Right atrium auricular region (tissue), 2 donors: ENCODE results near the gene DRC1. TPM values are rescaled to one million over a fixed set of nuclear protein-coding genes. Genes with fewer than 3 reads are reported as not detected.

Experiments used
- DNase-seq: peaks from one replicate; pipeline ENCODE4 v3.0.0-alpha.2; 2019; ENCODE audit warnings: low spot score
- H3K27ac ChIP-seq, 2 donors: fragments of 200-600 bp; sonication (generic); 1 replicate in 1 of 2; 2 replicates in 1 of 2; pipeline ENCODE4 v1.5.1; 2016 to 2019
- H3K27me3 ChIP-seq, 2 donors: fragments of 200-600 bp; sonication (generic); one replicate each; pipeline versions ENCODE4 v1.5.1 to v1.6.0; 2017 to 2019
- H3K36me3 ChIP-seq: fragments of 200-600 bp; sonication (generic); one replicate; pipeline ENCODE4 v1.5.1; 2016
- H3K4me1 ChIP-seq, 2 donors: fragments of 200-600 bp; sonication (generic); one replicate each; pipeline versions ENCODE4 v1.5.1 to v1.6.0; 2017 to 2019
- H3K4me3 ChIP-seq, 2 donors: fragments of 200-600 bp; sonication (generic); 1 replicate in 1 of 2; 2 replicates in 1 of 2; pipeline ENCODE4 v1.5.1; 2017 to 2019; ENCODE audit warnings: mild to moderate bottlenecking in 1 of 2, moderate library complexity in 1 of 2
- H3K9me3 ChIP-seq, 2 donors: fragments of 200-600 bp; sonication (generic); one replicate each; pipeline ENCODE4 v1.5.1; 2019
- total RNA-seq, 2 donors: library from RNA; depleted of rRNA; stranded (reverse); fragments of >200 nt; gene quantifications; one replicate each; pipeline ENCODE4 v1.1.0, GENCODE V29; 2016
- TF ChIP-seq, protein P1 (sequence below), 2 donors: fragments of 200-600 bp; sonication (generic); IDR thresholded peaks; one replicate each; pipeline ENCODE4 v1.5.1; 2019; ENCODE audit warnings: antibody characterized with exemption in 2 of 2

Gene DRC1
- total RNA-seq, 2 donors from 2014 or later, result not detected

GRCh38 chr2:26487192-26487591 is 85.5 kb downstream of the DRC1 start:
- DNase-seq, result no peak
- TF ChIP-seq, protein P1, sequence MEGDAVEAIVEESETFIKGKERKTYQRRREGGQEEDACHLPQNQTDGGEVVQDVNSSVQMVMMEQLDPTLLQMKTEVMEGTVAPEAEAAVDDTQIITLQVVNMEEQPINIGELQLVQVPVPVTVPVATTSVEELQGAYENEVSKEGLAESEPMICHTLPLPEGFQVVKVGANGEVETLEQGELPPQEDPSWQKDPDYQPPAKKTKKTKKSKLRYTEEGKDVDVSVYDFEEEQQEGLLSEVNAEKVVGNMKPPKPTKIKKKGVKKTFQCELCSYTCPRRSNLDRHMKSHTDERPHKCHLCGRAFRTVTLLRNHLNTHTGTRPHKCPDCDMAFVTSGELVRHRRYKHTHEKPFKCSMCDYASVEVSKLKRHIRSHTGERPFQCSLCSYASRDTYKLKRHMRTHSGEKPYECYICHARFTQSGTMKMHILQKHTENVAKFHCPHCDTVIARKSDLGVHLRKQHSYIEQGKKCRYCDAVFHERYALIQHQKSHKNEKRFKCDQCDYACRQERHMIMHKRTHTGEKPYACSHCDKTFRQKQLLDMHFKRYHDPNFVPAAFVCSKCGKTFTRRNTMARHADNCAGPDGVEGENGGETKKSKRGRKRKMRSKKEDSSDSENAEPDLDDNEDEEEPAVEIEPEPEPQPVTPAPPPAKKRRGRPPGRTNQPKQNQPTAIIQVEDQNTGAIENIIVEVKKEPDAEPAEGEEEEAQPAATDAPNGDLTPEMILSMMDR (IDR thresholded peaks at IDR 0.05), result no peak
- Histone ChIP-seq H3K27me3 (no peaks in the 10 kb centered on the region), H3K4me3 (no peak overlapping the region), H3K9me3 (no peaks in the 10 kb centered on the region), H3K4me1 (peaks cover 0 to 11% of the 10 kb centered on the region in 2 donors), H3K36me3 (no peaks in the 10 kb centered on the region), H3K27ac (no peak overlapping the region)

GRCh38 chr2:26488463-26489212 is 86.9 kb downstream of the DRC1 start:
- no peaks in the 10 kb centered on the region for H3K36me3 ChIP-seq
- DNase-seq, result no peak

DNA sequence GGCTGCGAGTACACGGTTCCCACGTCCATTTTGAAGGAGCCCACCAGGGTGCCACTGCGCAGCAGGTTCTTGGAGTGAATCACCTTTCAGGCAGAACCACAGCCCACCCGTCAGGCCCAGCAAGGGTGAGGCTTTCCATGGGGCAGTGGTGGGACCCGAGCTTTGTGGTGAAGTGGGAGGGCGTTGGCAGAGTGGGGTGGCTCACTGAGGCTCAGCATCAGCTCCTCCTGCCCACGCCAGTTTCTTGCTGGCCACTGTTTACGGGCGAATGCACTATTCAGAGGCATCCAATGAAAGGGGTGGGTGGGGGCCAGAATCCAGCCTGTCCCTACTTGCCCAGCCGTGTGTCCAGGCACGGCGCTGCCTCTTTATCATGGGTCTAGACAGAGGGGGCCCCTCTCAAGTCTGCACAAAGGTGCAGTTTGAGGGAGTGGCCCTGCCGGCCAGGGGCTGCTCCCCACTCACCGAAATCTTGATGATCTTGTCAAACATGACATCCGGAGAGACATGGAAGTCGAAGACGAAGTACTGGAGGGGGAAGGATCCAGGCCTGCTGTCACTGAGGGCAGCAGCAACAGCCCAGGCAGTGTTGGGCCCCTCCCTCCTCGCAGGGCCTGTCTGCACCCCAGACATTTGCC is 87.6 kb downstream of the DRC1 start:
- TF ChIP-seq, protein P1 (IDR thresholded peaks at IDR 0.05), result no peak
- Histone ChIP-seq H3K27ac (no peak overlapping the region), H3K4me1 (peaks cover 0 to 2% of the 10 kb centered on the region in 2 donors), H3K4me3 (no peak overlapping the region), H3K36me3 (no peaks in the 10 kb centered on the region), H3K9me3 (no peaks in the 10 kb centered on the region), H3K27me3 (no peaks in the 10 kb centered on the region)
- no peak for DNase-seq

More at GRCh38 chr2:26488463-26489212, 86.9 kb downstream of the DRC1 start:
- H3K27ac ChIP-seq, result no peak overlapping the region
- no peaks in the 10 kb centered on the region for H3K9me3 ChIP-seq
- H3K4me3 ChIP-seq, result no peak overlapping the region
- H3K4me1 ChIP-seq, result peaks cover 0 to 9% of the 10 kb centered on the region in 2 donors
- H3K27me3 ChIP-seq, result no peaks in the 10 kb centered on the region
- TF ChIP-seq, protein P1 (IDR thresholded peaks at IDR 0.05), result no peak

DNA sequence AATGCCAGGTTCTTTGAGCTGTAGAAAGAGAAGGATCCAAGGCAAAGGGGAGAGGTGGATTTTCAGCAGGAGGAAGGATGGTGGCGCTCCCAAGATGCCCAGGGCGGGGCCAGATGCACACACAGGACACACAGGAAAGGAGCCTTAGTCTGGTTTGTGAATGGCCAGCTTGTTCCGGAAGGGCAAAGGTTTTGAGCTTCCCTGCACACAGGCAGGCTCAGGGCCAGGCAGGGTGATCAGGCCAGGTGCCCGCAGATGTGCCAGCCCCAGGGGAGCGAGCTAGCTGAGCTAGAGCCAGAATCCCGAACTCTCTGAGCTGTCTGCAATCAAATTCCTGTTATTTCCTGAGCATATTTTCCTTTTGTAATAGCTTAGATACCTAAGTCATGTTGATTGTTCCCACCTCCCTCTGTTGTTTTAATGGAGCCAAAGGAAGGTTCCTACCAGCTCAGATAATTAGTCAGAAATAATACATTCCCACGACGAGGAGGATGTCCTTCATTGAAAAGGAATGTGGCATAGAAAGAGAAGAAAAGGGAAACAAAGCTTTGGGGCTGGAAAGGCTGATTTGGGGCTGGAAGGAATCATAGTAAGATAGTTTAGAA is 89.9 kb downstream of the DRC1 start:
- H3K4me3 ChIP-seq, result no peak overlapping the region
- TF ChIP-seq, protein P1 (IDR thresholded peaks at IDR 0.05), result no peak
- no peak overlapping the region for H3K27ac ChIP-seq
- H3K27me3 ChIP-seq, result no peaks in the 10 kb centered on the region
- no peaks in the 10 kb centered on the region for H3K9me3 ChIP-seq
- no peaks in the 10 kb centered on the region for H3K4me1 ChIP-seq
- no peaks in the 10 kb centered on the region for H3K36me3 ChIP-seq
- DNase-seq, result no peak

DNA sequence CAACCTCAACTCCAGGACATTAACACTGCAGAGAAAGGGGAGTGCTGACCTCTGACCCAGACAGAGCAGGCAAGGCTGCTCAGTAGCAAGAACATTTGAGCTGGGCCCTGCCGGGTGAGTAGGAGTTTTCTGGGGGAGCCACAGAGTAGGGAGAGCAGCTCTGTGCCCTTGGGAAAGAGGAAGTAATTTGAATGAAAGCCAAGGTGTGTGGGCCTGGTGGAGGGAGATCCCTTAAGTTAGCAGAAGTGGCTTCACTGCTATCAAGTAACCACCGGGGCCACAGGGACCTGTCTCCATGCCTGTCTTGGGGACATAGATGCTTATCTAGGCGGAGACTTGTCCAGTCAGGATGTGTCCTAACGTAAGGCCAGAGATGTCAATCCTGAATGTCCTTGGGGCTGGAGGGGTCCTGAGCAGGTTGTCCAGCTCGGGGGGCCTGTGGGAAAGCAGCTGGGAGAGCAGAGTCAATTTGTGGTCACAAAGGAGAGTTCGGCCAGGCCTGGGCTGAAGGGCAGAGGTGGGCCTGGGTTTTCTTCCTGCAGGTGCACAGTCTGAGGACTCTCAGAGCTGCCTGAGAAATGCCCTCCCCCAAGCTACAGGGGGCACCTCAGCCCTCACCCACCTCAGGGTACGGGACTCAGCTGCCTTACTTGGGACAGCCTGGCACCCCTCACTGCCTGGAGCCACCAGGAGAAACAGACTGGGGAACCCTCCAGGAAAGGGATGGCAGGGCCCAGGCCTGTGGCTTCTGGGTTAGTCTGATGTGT is 91.2 kb downstream of the DRC1 start:
- no peaks in the 10 kb centered on the region for H3K36me3 ChIP-seq
- H3K4me3 ChIP-seq, result no peak overlapping the region
- H3K9me3 ChIP-seq, result no peaks in the 10 kb centered on the region
- H3K27ac ChIP-seq, result no peak overlapping the region
- TF ChIP-seq, protein P1 (IDR thresholded peaks at IDR 0.05), result no peak
- H3K27me3 ChIP-seq, result no peaks in the 10 kb centered on the region
- no peak for DNase-seq
- no peaks in the 10 kb centered on the region for H3K4me1 ChIP-seq
